WTC11 (cell line): Measurements from ENCODE around the gene MED9. TPM values are rescaled to one million over a fixed set of nuclear protein-coding genes. Genes with fewer than 3 reads are reported as not detected.

Experiments
- ETV6 ChIP-seq: sonication (generic); formaldehyde crosslinking; IDR thresholded peaks from 2 replicates; pipeline ENCODE4 v1.8.1; 2022; ENCODE audit warnings: mild to moderate bottlenecking, missing genetic modification reagents
- FOXK1 ChIP-seq: sonication (generic); formaldehyde crosslinking; IDR thresholded peaks from 2 replicates; pipeline ENCODE4 v1.8.0; 2022; ENCODE audit warnings: mild to moderate bottlenecking, moderate library complexity, missing genetic modification reagents
- FOXP1 ChIP-seq: sonication (generic); formaldehyde crosslinking; IDR thresholded peaks from 2 replicates; pipeline ENCODE4 v1.8.0; 2022; ENCODE audit warnings: missing genetic modification reagents, mild to moderate bottlenecking, moderate library complexity, borderline replicate concordance
- GTF2I ChIP-seq: fragments of 250-450 bp; sonication (Bioruptor Pico); conservative IDR thresholded peaks from 2 replicates; pipeline ENCODE4 v1.4.0; 2021; ENCODE audit warnings: mild to moderate bottlenecking
- MXD4 ChIP-seq: fragments of 250-450 bp; sonication (Bioruptor Pico); IDR thresholded peaks from 2 replicates; pipeline ENCODE4 v1.8.0; 2021; ENCODE audit warnings: mild to moderate bottlenecking, moderate library complexity, borderline replicate concordance
- MYBL2 ChIP-seq: sonication (generic); formaldehyde crosslinking; IDR thresholded peaks from 2 replicates; pipeline ENCODE4 v1.8.1; 2023; ENCODE audit warnings: mild to moderate bottlenecking, moderate library complexity, missing genetic modification reagents
- NFATC4 ChIP-seq: fragments of 250-450 bp; sonication (Bioruptor Pico); IDR thresholded peaks from 2 replicates; pipeline ENCODE4 v1.9.0; 2021; ENCODE audit warnings: mild to moderate bottlenecking
- SMAD3 ChIP-seq: sonication (generic); formaldehyde crosslinking; IDR thresholded peaks from 2 replicates; pipeline ENCODE4 v1.8.0; 2022; ENCODE audit warnings: missing genetic modification reagents, mild to moderate bottlenecking, borderline replicate concordance
- SP1 ChIP-seq: sonication (generic); formaldehyde crosslinking; conservative IDR thresholded peaks from 2 replicates; pipeline ENCODE4 v1.8.1; 2022; ENCODE audit warnings: missing genetic modification reagents
- TP53 ChIP-seq: sonication (generic); formaldehyde crosslinking; IDR thresholded peaks from 2 replicates; pipeline ENCODE4 v1.8.1; 2023; ENCODE audit warnings: mild to moderate bottlenecking, missing genetic modification reagents
- ZNF423 ChIP-seq: fragments of 250-450 bp; sonication (Bioruptor Pico); IDR thresholded peaks from 2 replicates; pipeline ENCODE4 v2.1.2; 2022; ENCODE audit warnings: mild to moderate bottlenecking, moderate library complexity
- ZNF512 ChIP-seq: sonication (generic); formaldehyde crosslinking; IDR thresholded peaks from 2 replicates; pipeline ENCODE4 v1.8.1; 2022; ENCODE audit warnings: missing genetic modification reagents, borderline replicate concordance
- total RNA-seq: library from RNA; stranded (reverse); gene quantifications from 3 replicates; pipeline ENCODE4 v1.2.3, GENCODE V29; 2021
- TF ChIP-seq, protein P1 (sequence below): sonication (generic); formaldehyde crosslinking; IDR thresholded peaks from 2 replicates; pipeline ENCODE4 v1.8.1; 2022; ENCODE audit warnings: mild to moderate bottlenecking, moderate library complexity, missing genetic modification reagents
- TF ChIP-seq, protein P2 (sequence below): sonication (generic); formaldehyde crosslinking; IDR thresholded peaks from 2 replicates; pipeline ENCODE4 v1.8.0; 2023; ENCODE audit warnings: missing genetic modification reagents, mild to moderate bottlenecking, borderline replicate concordance
- TF ChIP-seq, protein P3 (sequence below): sonication (generic); formaldehyde crosslinking; IDR thresholded peaks from 2 replicates; pipeline ENCODE4 v1.8.0; 2023; ENCODE audit warnings: mild to moderate bottlenecking, missing genetic modification reagents
- TF ChIP-seq, protein P4 (sequence below): sonication (generic); formaldehyde crosslinking; IDR thresholded peaks from 2 replicates; pipeline ENCODE4 v1.8.1; 2023; ENCODE audit warnings: mild to moderate bottlenecking, moderate library complexity, missing genetic modification reagents
- TF ChIP-seq, protein P5 (sequence below): sonication (generic); formaldehyde crosslinking; IDR thresholded peaks from 2 replicates; pipeline ENCODE4 v1.8.0; 2022; ENCODE audit warnings: mild to moderate bottlenecking, missing genetic modification reagents

The MED9 gene
- total RNA-seq, 1 experiment from 2014 or later, result 21.1 TPM

GRCh38 chr17:17476865-17477467 is at the start of gene MED9 (continued):
- TF ChIP-seq, protein P1, sequence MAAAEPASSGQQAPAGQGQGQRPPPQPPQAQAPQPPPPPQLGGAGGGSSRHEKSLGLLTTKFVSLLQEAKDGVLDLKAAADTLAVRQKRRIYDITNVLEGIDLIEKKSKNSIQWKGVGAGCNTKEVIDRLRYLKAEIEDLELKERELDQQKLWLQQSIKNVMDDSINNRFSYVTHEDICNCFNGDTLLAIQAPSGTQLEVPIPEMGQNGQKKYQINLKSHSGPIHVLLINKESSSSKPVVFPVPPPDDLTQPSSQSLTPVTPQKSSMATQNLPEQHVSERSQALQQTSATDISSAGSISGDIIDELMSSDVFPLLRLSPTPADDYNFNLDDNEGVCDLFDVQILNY, result peak; percentile 93
- no peak for TF ChIP-seq ZNF512 (CRISPR knock-in tag)
- TF ChIP-seq SP1, result peak; percentile 95
- TF ChIP-seq, protein P2, sequence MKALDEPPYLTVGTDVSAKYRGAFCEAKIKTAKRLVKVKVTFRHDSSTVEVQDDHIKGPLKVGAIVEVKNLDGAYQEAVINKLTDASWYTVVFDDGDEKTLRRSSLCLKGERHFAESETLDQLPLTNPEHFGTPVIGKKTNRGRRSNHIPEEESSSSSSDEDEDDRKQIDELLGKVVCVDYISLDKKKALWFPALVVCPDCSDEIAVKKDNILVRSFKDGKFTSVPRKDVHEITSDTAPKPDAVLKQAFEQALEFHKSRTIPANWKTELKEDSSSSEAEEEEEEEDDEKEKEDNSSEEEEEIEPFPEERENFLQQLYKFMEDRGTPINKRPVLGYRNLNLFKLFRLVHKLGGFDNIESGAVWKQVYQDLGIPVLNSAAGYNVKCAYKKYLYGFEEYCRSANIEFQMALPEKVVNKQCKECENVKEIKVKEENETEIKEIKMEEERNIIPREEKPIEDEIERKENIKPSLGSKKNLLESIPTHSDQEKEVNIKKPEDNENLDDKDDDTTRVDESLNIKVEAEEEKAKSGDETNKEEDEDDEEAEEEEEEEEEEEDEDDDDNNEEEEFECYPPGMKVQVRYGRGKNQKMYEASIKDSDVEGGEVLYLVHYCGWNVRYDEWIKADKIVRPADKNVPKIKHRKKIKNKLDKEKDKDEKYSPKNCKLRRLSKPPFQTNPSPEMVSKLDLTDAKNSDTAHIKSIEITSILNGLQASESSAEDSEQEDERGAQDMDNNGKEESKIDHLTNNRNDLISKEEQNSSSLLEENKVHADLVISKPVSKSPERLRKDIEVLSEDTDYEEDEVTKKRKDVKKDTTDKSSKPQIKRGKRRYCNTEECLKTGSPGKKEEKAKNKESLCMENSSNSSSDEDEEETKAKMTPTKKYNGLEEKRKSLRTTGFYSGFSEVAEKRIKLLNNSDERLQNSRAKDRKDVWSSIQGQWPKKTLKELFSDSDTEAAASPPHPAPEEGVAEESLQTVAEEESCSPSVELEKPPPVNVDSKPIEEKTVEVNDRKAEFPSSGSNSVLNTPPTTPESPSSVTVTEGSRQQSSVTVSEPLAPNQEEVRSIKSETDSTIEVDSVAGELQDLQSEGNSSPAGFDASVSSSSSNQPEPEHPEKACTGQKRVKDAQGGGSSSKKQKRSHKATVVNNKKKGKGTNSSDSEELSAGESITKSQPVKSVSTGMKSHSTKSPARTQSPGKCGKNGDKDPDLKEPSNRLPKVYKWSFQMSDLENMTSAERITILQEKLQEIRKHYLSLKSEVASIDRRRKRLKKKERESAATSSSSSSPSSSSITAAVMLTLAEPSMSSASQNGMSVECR (CRISPR knock-in tag), result peak; percentile 62; the same call in 1 of the 2 replicates
- TF ChIP-seq MXD4 (CRISPR knock-in tag), result no peak
- peak; percentile 73; the same call in 1 of the 2 replicates for TF ChIP-seq FOXK1 (CRISPR knock-in tag)
- TF ChIP-seq, protein P3, sequence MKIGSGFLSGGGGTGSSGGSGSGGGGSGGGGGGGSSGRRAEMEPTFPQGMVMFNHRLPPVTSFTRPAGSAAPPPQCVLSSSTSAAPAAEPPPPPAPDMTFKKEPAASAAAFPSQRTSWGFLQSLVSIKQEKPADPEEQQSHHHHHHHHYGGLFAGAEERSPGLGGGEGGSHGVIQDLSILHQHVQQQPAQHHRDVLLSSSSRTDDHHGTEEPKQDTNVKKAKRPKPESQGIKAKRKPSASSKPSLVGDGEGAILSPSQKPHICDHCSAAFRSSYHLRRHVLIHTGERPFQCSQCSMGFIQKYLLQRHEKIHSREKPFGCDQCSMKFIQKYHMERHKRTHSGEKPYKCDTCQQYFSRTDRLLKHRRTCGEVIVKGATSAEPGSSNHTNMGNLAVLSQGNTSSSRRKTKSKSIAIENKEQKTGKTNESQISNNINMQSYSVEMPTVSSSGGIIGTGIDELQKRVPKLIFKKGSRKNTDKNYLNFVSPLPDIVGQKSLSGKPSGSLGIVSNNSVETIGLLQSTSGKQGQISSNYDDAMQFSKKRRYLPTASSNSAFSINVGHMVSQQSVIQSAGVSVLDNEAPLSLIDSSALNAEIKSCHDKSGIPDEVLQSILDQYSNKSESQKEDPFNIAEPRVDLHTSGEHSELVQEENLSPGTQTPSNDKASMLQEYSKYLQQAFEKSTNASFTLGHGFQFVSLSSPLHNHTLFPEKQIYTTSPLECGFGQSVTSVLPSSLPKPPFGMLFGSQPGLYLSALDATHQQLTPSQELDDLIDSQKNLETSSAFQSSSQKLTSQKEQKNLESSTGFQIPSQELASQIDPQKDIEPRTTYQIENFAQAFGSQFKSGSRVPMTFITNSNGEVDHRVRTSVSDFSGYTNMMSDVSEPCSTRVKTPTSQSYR (CRISPR knock-in tag), result 0 out of 2 replicates have a peak, but pooled peaks have one; percentile 11
- TF ChIP-seq SMAD3 (CRISPR knock-in tag), result peak; percentile 45; the same call in 1 of the 2 replicates
- TF ChIP-seq ETV6, result 0 out of 2 replicates have a peak, but pooled peaks have one; percentile 53
- TF ChIP-seq, protein P4, sequence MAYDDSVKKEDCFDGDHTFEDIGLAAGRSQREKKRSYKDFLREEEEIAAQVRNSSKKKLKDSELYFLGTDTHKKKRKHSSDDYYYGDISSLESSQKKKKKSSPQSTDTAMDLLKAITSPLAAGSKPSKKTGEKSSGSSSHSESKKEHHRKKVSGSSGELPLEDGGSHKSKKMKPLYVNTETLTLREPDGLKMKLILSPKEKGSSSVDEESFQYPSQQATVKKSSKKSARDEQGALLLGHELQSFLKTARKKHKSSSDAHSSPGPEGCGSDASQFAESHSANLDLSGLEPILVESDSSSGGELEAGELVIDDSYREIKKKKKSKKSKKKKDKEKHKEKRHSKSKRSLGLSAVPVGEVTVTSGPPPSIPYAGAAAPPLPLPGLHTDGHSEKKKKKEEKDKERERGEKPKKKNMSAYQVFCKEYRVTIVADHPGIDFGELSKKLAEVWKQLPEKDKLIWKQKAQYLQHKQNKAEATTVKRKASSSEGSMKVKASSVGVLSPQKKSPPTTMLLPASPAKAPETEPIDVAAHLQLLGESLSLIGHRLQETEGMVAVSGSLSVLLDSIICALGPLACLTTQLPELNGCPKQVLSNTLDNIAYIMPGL (CRISPR knock-in tag), result peak; percentile 59; the same call in 1 of the 2 replicates
- TF ChIP-seq TP53 (CRISPR knock-in tag), result no peak
- TF ChIP-seq FOXP1 (CRISPR knock-in tag), result peak; percentile 54; the same call in 1 of the 2 replicates
- no peak for TF ChIP-seq GTF2I (CRISPR knock-in tag)
- TF ChIP-seq ZNF423, result no peak
- no peak for TF ChIP-seq NFATC4 (CRISPR knock-in tag)
- TF ChIP-seq, protein P5, sequence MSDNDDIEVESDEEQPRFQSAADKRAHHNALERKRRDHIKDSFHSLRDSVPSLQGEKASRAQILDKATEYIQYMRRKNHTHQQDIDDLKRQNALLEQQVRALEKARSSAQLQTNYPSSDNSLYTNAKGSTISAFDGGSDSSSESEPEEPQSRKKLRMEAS, result peak; percentile 47; the same call in 1 of the 2 replicates
- TF ChIP-seq MYBL2 (CRISPR knock-in tag), result peak; percentile 77
